AG04449 (cell line): ENCODE measurements around the gene DOCK6.

Experiments
- CTCF ChIA-PET: fragments of 350-600 bp; formaldehyde crosslinking; extraction: SDS; loops from one replicate; lab custom pipeline; 2021; ENCODE audit warnings: antibody characterized with exemption; lab: Yijun Ruan, JAX
- POLR2A ChIA-PET: fragments of 400-600, 350-600 bp; formaldehyde crosslinking; extraction: SDS; loops from one replicate; lab custom pipeline; 2020; ENCODE audit warnings: antibody characterized with exemption, inconsistent platforms; lab: Yijun Ruan, JAX
- DNase-seq: peaks from one replicate; pipeline ENCODE4 v3.0.0-alpha.2; 2010; ENCODE audit warnings: low read depth, low spot score
- H3K4me3 ChIP-seq: 2 replicates; pipeline ENCODE4 v1.5.1; 2011; ENCODE audit warnings: low read depth, mild to moderate bottlenecking, control low read depth, low read length
- TF ChIP-seq, protein P1 (sequence below): IDR thresholded peaks from one replicate; pipeline ENCODE4 v1.5.1; 2011; ENCODE audit warnings: mild to moderate bottlenecking, moderate library complexity, low read length, control low read depth, inconsistent platforms; ENCODE audit not compliant: insufficient read depth; ENCODE audit errors: missing control alignments

The DOCK6 gene

DNA sequence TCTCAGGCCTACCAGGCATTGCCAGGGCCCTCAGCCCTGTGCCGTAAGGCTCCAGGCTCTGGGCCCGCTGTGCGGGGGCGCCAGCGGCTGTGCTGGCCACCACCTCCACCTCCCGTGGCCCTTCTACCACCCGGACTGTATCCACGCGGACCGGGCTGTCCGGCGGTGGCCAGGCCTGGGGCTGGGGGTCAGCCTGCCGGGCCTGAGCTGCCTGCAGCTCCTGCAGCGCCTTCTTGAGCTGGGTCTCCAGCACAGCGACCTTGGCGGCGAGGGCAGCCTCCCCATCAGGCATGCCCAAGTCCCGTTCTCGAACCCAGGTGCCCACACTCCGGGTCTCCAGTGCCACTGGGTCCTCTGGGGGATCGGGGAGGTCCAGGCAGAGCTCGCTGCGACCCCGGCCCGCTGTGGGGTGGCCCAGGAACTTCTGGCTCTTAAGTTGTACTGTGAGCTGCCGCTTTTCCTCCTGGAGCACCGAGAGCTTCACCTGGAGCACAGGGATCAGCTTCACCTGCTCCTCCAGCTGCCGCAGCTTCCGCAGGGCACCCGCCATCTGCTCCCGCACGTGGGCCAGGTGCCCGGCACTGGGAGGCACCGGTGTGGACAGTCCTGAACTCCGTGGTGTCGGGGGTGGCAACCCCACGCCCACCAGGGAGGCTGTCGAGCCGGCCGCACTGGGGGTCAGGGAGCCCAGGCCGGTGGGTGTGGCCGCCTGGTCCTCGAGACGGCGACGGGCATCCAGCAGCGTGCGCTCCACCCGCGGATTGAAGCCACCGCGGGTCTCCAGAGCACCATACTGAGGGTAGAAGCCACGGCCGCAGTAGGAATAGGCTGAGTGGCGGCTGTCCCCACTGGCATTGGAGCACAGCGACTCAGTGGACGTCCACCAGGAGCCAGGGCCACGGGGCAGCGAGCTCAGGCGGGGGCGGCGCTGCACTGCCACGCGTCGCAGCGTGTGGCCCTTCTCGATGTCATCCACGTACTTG, 69.1 kb downstream of the DOCK6 start:
- H3K4me3 ChIP-seq: no peak overlapping the region
- POLR2A ChIA-PET: interaction anchor here (0.6 to 1.2 kb wide), 2 partner anchors 13 to 53 kb away, joined by 3 to 4 read pairs; no protein-coding TSS in a partner anchor
- TF ChIP-seq, protein P1, sequence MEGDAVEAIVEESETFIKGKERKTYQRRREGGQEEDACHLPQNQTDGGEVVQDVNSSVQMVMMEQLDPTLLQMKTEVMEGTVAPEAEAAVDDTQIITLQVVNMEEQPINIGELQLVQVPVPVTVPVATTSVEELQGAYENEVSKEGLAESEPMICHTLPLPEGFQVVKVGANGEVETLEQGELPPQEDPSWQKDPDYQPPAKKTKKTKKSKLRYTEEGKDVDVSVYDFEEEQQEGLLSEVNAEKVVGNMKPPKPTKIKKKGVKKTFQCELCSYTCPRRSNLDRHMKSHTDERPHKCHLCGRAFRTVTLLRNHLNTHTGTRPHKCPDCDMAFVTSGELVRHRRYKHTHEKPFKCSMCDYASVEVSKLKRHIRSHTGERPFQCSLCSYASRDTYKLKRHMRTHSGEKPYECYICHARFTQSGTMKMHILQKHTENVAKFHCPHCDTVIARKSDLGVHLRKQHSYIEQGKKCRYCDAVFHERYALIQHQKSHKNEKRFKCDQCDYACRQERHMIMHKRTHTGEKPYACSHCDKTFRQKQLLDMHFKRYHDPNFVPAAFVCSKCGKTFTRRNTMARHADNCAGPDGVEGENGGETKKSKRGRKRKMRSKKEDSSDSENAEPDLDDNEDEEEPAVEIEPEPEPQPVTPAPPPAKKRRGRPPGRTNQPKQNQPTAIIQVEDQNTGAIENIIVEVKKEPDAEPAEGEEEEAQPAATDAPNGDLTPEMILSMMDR: no peak
- CTCF ChIA-PET: interaction anchor here (1.2 to 2.5 kb wide), 3 partner anchors 11 to 67 kb away, joined by 3 to 12 read pairs (median 6); no protein-coding TSS in a partner anchor
- no peak for DNase-seq

DNA sequence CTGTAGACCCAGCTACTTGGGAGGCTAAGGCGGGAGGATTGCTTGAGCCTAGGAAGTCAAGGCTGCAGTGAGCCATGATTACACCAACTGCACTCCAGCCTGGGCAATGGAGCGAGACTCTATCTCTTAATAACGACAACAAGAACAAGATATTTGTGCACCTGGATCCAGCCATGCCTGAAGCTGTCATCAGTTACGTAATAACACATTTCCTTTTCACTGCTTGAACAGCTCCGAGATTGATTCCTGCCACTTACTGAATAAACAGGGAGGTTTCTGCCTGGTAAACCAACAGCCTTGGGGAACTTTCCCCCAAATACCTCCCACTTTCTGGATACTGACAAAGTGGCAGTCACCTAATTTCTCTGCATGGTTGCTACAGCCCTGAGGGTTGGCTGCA, 70.4 kb downstream of the DOCK6 start:
- no peak for DNase-seq
- CTCF ChIA-PET: interaction anchor here (0.7 to 1.3 kb wide), 4 partner anchors 12 to 66 kb away, joined by 3 to 6 read pairs (median 4); no protein-coding TSS in a partner anchor
- TF ChIP-seq, protein P1: no peak
- H3K4me3 ChIP-seq: no peak overlapping the region
- POLR2A ChIA-PET: interaction anchor here (1.6 kb wide), 1 partner anchor 53 kb away, joined by 3 read pairs; no protein-coding TSS in a partner anchor

DNA sequence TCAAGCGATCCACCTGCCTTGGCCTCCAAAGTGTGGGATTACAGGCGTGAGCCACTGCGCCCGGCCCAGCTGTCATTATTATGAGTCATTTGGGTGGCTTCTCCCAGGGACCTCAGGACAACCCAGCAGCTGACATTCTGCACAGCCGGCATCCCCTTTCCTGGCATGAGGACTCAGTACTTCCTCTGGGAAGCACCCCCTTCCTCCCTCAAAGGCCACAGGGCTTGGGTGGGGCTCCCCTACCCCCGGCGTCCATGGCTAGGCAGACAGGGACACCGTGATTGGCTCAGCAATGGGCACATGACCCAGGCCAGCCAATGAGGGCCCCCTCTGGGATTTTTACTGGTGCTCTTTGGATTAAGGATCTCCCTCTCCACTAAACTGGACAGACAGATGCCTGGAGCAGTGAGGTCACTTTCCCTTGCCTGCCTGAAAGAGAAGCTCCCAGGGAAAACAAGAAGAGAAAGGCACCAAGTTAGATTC, 71.0 kb downstream of the DOCK6 start:
- DNase-seq: no peak
- CTCF ChIA-PET: interaction anchor here (0.7 to 2.2 kb wide), 6 partner anchors 12 to 65 kb away, joined by 3 to 9 read pairs (median 6); no protein-coding TSS in a partner anchor
- H3K4me3 ChIP-seq: no peak overlapping the region

DNA sequence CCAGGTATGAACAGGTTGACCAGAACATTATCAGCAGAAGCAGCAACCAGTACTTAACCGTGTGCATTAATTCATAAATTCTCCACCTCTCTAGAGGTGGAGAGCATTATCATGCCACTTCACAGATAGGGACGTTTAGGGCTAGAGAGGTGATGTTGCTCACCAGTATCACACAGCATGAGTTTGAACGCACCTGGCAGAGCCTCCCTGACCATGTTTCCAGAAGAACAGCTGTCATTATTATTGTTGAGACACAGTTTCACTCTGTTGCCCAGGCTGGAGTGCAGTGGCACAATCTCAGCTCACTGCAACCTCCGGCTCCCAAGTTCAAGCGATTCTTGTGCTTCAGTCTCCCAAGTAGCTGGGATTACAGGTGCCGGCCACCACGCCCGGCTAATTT, 71.8 kb downstream of the DOCK6 start:
- TF ChIP-seq, protein P1: no peak
- no peak for DNase-seq
- ChIA-PET CTCF (interaction anchor here (0.7 to 2.2 kb wide), 3 partner anchors 14 to 64 kb away, joined by 3 to 9 read pairs (median 5); no protein-coding TSS in a partner anchor), POLR2A (interaction anchor here (1.3 to 1.6 kb wide), 2 partner anchors 10 to 52 kb away, joined by 3 read pairs; no protein-coding TSS in a partner anchor)
- no peak overlapping the region for H3K4me3 ChIP-seq

More for the DNA sequence above, 71.0 kb downstream of the DOCK6 start:
- POLR2A ChIA-PET: interaction anchor here (1.3 to 1.6 kb wide), 2 partner anchors 11 to 53 kb away, joined by 3 read pairs; no protein-coding TSS in a partner anchor
- TF ChIP-seq, protein P1: no peak

DNA sequence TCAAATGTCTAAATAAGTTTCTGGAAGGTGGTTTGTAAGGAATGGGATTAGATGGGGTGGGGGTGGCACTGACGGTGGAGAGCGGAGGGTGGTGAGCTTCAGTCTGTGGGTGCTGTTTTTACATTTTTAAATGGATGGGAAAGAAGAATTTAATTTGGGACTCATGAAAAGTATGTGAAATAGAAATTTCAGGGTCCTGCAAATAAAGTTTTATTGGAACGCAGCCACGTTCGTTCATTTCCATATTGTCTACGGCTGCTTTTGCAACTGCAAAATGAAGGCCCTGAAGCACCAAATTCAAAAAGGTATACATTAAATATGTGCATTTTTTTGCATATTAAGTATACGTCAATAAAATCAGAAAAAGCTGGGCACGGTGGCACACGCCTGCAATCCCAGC, 74.9 kb downstream of the DOCK6 start:
- TF ChIP-seq, protein P1: no peak
- DNase-seq: no peak
- H3K4me3 ChIP-seq: no peak overlapping the region
- ChIA-PET CTCF (interaction anchor here (0.8 to 1.5 kb wide), 3 partner anchors 21 to 61 kb away, joined by 3 to 4 read pairs (median 3); no protein-coding TSS in a partner anchor), POLR2A (no interaction called here)
